Trophoblast cell (in vitro differentiated cells and primary cell): ENCODE data around the gene TJP2.
A peak's percentile ranks its signal among the peaks of the same experiment; 100 is the strongest.

Source experiments
- DNase-seq, 2 donors: peaks; one replicate each; pipeline ENCODE4 v3.0.0-alpha.2; 2016
- H2AFZ ChIP-seq: 2 replicates; pipeline ENCODE4 v1.6.1; 2013; ENCODE audit warnings: low read length, moderate library complexity, mild to moderate bottlenecking; ENCODE audit not compliant: insufficient read depth, poor library complexity
- H2AK5ac ChIP-seq: 2 replicates; pipeline ENCODE4 v1.6.1; 2013; ENCODE audit warnings: mild to moderate bottlenecking, low read length
- H2BK120ac ChIP-seq: 2 replicates; pipeline ENCODE4 v1.6.1; 2013; ENCODE audit warnings: low read length, mild to moderate bottlenecking, moderate library complexity; ENCODE audit not compliant: insufficient read depth, poor library complexity
- H2BK12ac ChIP-seq: 2 replicates; pipeline ENCODE4 v1.6.1; 2013; ENCODE audit warnings: mild to moderate bottlenecking, low read length, moderate library complexity
- H2BK5ac ChIP-seq: 2 replicates; pipeline ENCODE4 v1.6.1; 2013; ENCODE audit warnings: low read length, low read depth, moderate library complexity, mild to moderate bottlenecking; ENCODE audit not compliant: poor library complexity
- H3K14ac ChIP-seq: 2 replicates; pipeline ENCODE4 v1.6.1; 2013; ENCODE audit warnings: mild to moderate bottlenecking, low read length
- H3K18ac ChIP-seq: 2 replicates; pipeline ENCODE4 v1.6.1; 2013; ENCODE audit warnings: mild to moderate bottlenecking, low read length
- H3K23ac ChIP-seq: 2 replicates; pipeline ENCODE4 v1.6.1; 2013; ENCODE audit warnings: low read length
- H3K27ac ChIP-seq: 2 replicates; pipeline ENCODE4 v1.5.1; 2013; ENCODE audit warnings: low read depth, mild to moderate bottlenecking, inconsistent platforms, low read length, moderate library complexity
- H3K27me3 ChIP-seq: 2 replicates; pipeline ENCODE4 v1.6.1; 2013; ENCODE audit warnings: inconsistent platforms, mild to moderate bottlenecking, low read length, moderate library complexity; ENCODE audit not compliant: insufficient read depth
- H3K36me3 ChIP-seq, 2 experiments: 1 replicate in 1 of 2; 2 replicates in 1 of 2; pipeline ENCODE4 v1.6.1; 2013; ENCODE audit warnings: low read length in 2 of 2, mild to moderate bottlenecking in 2 of 2, moderate library complexity in 1 of 2; ENCODE audit not compliant: insufficient read depth in 2 of 2, control insufficient read depth in 1 of 2
- H3K4ac ChIP-seq: 2 replicates; pipeline ENCODE4 v1.6.1; 2013; ENCODE audit warnings: low read depth, mild to moderate bottlenecking, low read length, moderate library complexity
- H3K4me1 ChIP-seq, 2 experiments: 1 replicate in 1 of 2; 2 replicates in 1 of 2; pipeline ENCODE4 v1.6.1; 2013; ENCODE audit warnings: low read length in 2 of 2, mild to moderate bottlenecking in 2 of 2, moderate library complexity in 1 of 2; ENCODE audit not compliant: insufficient read depth in 2 of 2, control insufficient read depth in 1 of 2
- H3K4me2 ChIP-seq: 2 replicates; pipeline ENCODE4 v1.6.1; 2013; ENCODE audit warnings: inconsistent platforms, mild to moderate bottlenecking, low read length, moderate library complexity
- H3K4me3 ChIP-seq: 2 replicates; pipeline ENCODE4 v1.5.1; 2013; ENCODE audit warnings: mild to moderate bottlenecking, low read depth, low read length, inconsistent platforms
- H3K79me1 ChIP-seq: one replicate; pipeline ENCODE4 v1.6.1; 2013; ENCODE audit warnings: low read length
- H3K79me2 ChIP-seq: 2 replicates; pipeline ENCODE4 v1.6.1; 2013; ENCODE audit warnings: low read length, mild to moderate bottlenecking; ENCODE audit not compliant: control insufficient read depth, insufficient read depth, poor library complexity
- H3K9ac ChIP-seq: 2 replicates; pipeline ENCODE4 v1.6.1; 2013; ENCODE audit warnings: mild to moderate bottlenecking, low read length
- H3K9me3 ChIP-seq: 2 replicates; pipeline ENCODE4 v1.6.1; 2013; ENCODE audit warnings: low read depth, mild to moderate bottlenecking, control low read depth, inconsistent platforms, low read length; ENCODE audit not compliant: insufficient read depth
- H4K12ac ChIP-seq: 2 replicates; pipeline ENCODE4 v1.6.1; 2013; ENCODE audit warnings: low read depth, mild to moderate bottlenecking, low read length, moderate library complexity
- H4K8ac ChIP-seq: 2 replicates; pipeline ENCODE4 v1.6.1; 2013; ENCODE audit warnings: low read depth, mild to moderate bottlenecking, low read length, moderate library complexity
- H4K91ac ChIP-seq: one replicate; pipeline ENCODE4 v1.6.1; 2013; ENCODE audit warnings: low read depth, mild to moderate bottlenecking, low read length, moderate library complexity
- WGBS: extraction: QIAGEN DNeasy Blood & Tissue Kit; methylation state at CpG from one replicate; pipeline ENCODE4 v1.1.7; 2013; ENCODE audit warnings: missing lambda C conversion rate; ENCODE audit not compliant: insufficient read length, insufficient coverage; ENCODE audit errors: extremely low coverage; 5-methylcytosine and 5-hydroxymethylcytosine counted together

The TJP2 gene

GRCh38 chr9:69246629-69247028, 72.6 kb downstream of the TJP2 start:
- no peak overlapping the region for H4K8ac ChIP-seq
- no CpG with 5 or more reads among the region's 2 CpGs for WGBS

DNA sequence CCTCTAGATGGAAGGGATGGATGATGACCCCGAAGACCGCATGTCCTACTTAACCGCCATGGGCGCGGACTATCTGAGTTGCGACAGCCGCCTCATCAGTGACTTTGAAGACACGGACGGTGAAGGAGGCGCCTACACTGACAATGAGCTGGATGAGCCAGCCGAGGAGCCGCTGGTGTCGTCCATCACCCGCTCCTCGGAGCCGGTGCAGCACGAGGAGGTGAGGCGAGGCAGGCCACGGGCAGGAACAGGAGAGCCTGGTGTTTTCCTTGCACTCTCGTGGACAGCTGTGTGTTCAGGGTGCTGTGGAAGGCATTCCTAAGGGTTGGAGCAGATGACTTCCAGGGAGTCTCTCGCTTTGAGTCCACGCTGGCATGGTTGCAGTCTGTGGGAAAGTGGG, 73.9 kb downstream of the TJP2 start:
- Histone ChIP-seq H3K4me3 (no peak overlapping the region), H3K36me3 (peaks cover 32 to 53% of the 10 kb centered on the region in 2 experiments), H2BK120ac (no peak overlapping the region), H3K14ac (no peak overlapping the region), H4K8ac (no peak overlapping the region), H3K4me2 (no peak overlapping the region), H3K9me3 (peaks cover 2% of the 10 kb centered on the region), H3K9ac (peak overlapping the region; percentile 8), H3K23ac (no peak overlapping the region), H3K18ac (no peak overlapping the region), H3K27ac (no peak overlapping the region), H3K27me3 (no peaks in the 10 kb centered on the region), H4K12ac (no peak overlapping the region), H3K79me2 (no peaks in the 10 kb centered on the region), H2BK12ac (no peak overlapping the region), H2BK5ac (no peak overlapping the region), H2AK5ac (no peak overlapping the region), H3K79me1 (no peaks in the 10 kb centered on the region), H4K91ac (no peak overlapping the region), H3K4ac (no peak overlapping the region), H3K4me1 (no peaks in the 10 kb centered on the region), H2AFZ (no peak overlapping the region)
- no CpG with 5 or more reads among the region's 22 CpGs for WGBS
- no peak for DNase-seq

More at GRCh38 chr9:69246629-69247028, 72.6 kb downstream of the TJP2 start:
- no peaks in the 10 kb centered on the region for H3K79me1 ChIP-seq
- H3K4ac ChIP-seq = no peak overlapping the region
- H2AFZ ChIP-seq = no peak overlapping the region
- no peaks in the 10 kb centered on the region for H3K27me3 ChIP-seq
- H3K9me3 ChIP-seq = peaks cover 2% of the 10 kb centered on the region
- no peak overlapping the region for H3K18ac ChIP-seq
- no peaks in the 10 kb centered on the region for H3K79me2 ChIP-seq
- H3K36me3 ChIP-seq = peaks cover 31 to 48% of the 10 kb centered on the region in 2 experiments
- H4K91ac ChIP-seq = no peak overlapping the region
- H2BK12ac ChIP-seq = no peak overlapping the region
- no peak overlapping the region for H2BK5ac ChIP-seq
- no peak overlapping the region for H2BK120ac ChIP-seq
- H3K4me3 ChIP-seq = no peak overlapping the region
- H3K4me2 ChIP-seq = no peak overlapping the region
- DNase-seq = no peak
- no peak overlapping the region for H2AK5ac ChIP-seq
- H3K27ac ChIP-seq = no peak overlapping the region
- no peak overlapping the region for H3K9ac ChIP-seq
- no peak overlapping the region for H4K12ac ChIP-seq
- H3K23ac ChIP-seq = no peak overlapping the region
- H3K4me1 ChIP-seq = no peaks in the 10 kb centered on the region
- H3K14ac ChIP-seq = no peak overlapping the region

DNA sequence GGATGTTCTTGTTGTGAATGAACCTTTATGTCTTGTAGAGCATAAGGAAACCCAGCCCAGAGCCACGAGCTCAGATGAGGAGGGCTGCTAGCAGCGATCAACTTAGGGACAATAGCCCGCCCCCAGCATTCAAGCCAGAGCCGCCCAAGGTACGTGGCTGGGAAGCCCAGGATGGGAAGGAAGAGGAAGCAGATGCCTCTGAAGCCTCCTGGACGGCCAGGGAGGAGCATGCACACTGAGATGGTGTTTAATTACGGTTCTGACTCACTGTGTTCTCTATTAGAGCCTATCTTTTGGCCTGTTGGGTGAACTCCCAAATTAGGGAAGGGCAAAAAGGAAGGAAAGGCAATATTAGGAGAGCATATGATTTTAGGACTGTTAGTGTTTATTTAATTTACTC, 75.3 kb downstream of the TJP2 start:
- no peak overlapping the region for H2BK5ac ChIP-seq
- no peak overlapping the region for H3K4me2 ChIP-seq
- no peak overlapping the region for H3K4ac ChIP-seq
- H3K27ac ChIP-seq = no peak overlapping the region
- H3K27me3 ChIP-seq = no peaks in the 10 kb centered on the region
- H3K4me1 ChIP-seq = no peaks in the 10 kb centered on the region
- H4K91ac ChIP-seq = no peak overlapping the region
- no peak overlapping the region for H2AFZ ChIP-seq
- H3K23ac ChIP-seq = no peak overlapping the region
- H2AK5ac ChIP-seq = no peak overlapping the region
- no peak overlapping the region for H3K9ac ChIP-seq
- no peak overlapping the region for H2BK12ac ChIP-seq
- H3K79me1 ChIP-seq = no peaks in the 10 kb centered on the region
- no peak for DNase-seq
- no peak overlapping the region for H3K14ac ChIP-seq
- no peak overlapping the region for H3K18ac ChIP-seq
- peaks cover 4% of the 10 kb centered on the region for H3K9me3 ChIP-seq
- no peaks in the 10 kb centered on the region for H3K79me2 ChIP-seq
- no peak overlapping the region for H4K8ac ChIP-seq
- H3K4me3 ChIP-seq = no peak overlapping the region
- no peak overlapping the region for H2BK120ac ChIP-seq
- peaks cover 44 to 64% of the 10 kb centered on the region in 2 experiments for H3K36me3 ChIP-seq
- WGBS = no CpG with 5 or more reads among the region's 7 CpGs
- H4K12ac ChIP-seq = no peak overlapping the region

DNA sequence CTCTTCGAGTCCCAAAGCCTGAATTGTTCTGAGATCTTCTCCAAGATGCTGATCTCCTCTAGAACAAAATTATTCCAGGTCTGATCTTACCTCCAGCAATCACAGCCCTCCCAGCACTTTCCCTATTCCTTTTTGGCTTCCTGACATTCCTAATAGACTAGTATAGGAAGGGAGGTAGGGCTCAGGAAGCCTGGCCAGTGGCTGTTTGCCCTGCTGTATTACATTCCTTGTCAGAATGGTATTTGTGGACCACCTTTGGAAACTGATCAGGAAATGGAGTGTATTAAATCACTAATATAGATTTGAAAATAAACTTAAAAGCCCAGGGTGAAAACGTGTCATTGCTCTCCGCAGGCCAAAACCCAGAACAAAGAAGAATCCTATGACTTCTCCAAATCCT, 76.6 kb downstream of the TJP2 start:
- Histone ChIP-seq H3K9me3 (peaks cover 4% of the 10 kb centered on the region), H3K23ac (no peak overlapping the region), H2AFZ (no peak overlapping the region), H3K79me1 (no peaks in the 10 kb centered on the region), H4K91ac (no peak overlapping the region), H3K36me3 (peaks cover 44 to 63% of the 10 kb centered on the region in 2 experiments), H3K27me3 (no peaks in the 10 kb centered on the region), H3K4me3 (no peak overlapping the region), H4K8ac (no peak overlapping the region), H4K12ac (no peak overlapping the region), H3K4ac (no peak overlapping the region), H2BK5ac (no peak overlapping the region), H3K27ac (no peak overlapping the region), H3K18ac (no peak overlapping the region), H3K14ac (no peak overlapping the region), H3K79me2 (no peaks in the 10 kb centered on the region), H3K4me2 (no peak overlapping the region), H2BK12ac (no peak overlapping the region), H3K9ac (no peak overlapping the region), H3K4me1 (no peaks in the 10 kb centered on the region), H2BK120ac (no peak overlapping the region), H2AK5ac (no peak overlapping the region)
- no peak for DNase-seq
- no CpG with 5 or more reads among the region's 3 CpGs for WGBS
